ENCODE results near the gene INSR. TPM values are rescaled to one million over a fixed set of nuclear protein-coding genes. Genes with fewer than 3 reads are reported as not detected.
"Not testable (repeated sequence)": the region's sequence is repeated elsewhere in the genome, so short reads cannot be mapped to it uniquely, and the experiment has no call there.

The INSR gene
- total RNA-seq, 4 donors from 2014 or later: 125 to 191 (median 167) TPM

GRCh38 chr19:7236153-7236552, 58.1 kb downstream of the INSR start:
- DNase-seq: no peak
- H3K4me1 ChIP-seq: no peaks in the 10 kb centered on the region
- H3K4me3 ChIP-seq: no peak overlapping the region
- TF ChIP-seq CTCF (IDR thresholded peaks at IDR 0.05): no peak
- no peak for TF ChIP-seq POLR2A (IDR thresholded peaks at IDR 0.05)
- no peaks in the 10 kb centered on the region for H3K27me3 ChIP-seq
- no peak overlapping the region for H3K27ac ChIP-seq
- H3K36me3 ChIP-seq: no peaks in the 10 kb centered on the region
- H3K9me3 ChIP-seq: no peaks in the 10 kb centered on the region

- no peak for DNase-seq
- Histone ChIP-seq H3K36me3 (no peaks in the 10 kb centered on the region), H3K27me3 (no peaks in the 10 kb centered on the region), H3K9me3 (no peaks in the 10 kb centered on the region), H3K4me1 (no peaks in the 10 kb centered on the region), H3K4me3 (no peak overlapping the region), H3K27ac (no peak overlapping the region)
- no peak for TF ChIP-seq POLR2A (IDR thresholded peaks at IDR 0.05)
- TF ChIP-seq CTCF (IDR thresholded peaks at IDR 0.05): no peak
Measured at GRCh38 chr19:7230826-7231225, 63.4 kb downstream of the INSR start.

GRCh38 chr19:7229735-7230134, 64.5 kb downstream of the INSR start:
- no peak for DNase-seq
- no peaks in the 10 kb centered on the region for H3K9me3 ChIP-seq
- H3K36me3 ChIP-seq: no peaks in the 10 kb centered on the region
- no peaks in the 10 kb centered on the region for H3K27me3 ChIP-seq
- H3K4me3 ChIP-seq: no peak overlapping the region
- TF ChIP-seq POLR2A (IDR thresholded peaks at IDR 0.05): no peak
- TF ChIP-seq CTCF (IDR thresholded peaks at IDR 0.05): no peak
- peaks cover 0 to under 1% (median 0%) of the 10 kb centered on the region in 4 donors for H3K4me1 ChIP-seq
- H3K27ac ChIP-seq: no peak overlapping the region

DNA sequence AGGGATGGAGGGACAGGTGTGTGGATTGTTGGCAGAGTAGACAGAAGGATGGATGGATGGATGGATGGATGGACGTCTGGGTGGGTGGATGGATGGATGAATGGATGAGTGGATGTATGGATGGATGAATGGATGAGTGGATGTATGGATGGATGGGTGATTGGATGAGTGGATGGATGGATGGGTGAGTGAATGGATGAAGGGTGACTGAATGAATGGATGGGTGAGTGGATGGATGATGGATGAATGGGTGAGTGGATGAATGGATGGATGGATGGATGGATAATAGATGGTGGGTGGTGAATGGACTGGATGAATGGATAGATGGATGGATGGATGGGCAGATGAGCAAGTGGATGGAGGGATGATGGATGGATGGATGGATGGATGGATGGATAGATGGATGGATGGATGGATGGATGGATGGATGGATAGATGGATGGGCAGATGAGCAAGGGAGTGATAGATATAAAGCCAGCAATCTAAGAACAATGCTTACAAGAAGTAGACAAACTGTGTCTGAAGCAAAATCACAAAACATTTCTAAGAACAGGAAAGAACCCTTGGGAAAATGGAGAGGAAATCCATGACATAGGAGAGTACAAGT, 65.2 kb downstream of the INSR start:
- no peaks in the 10 kb centered on the region for H3K36me3 ChIP-seq
- H3K4me3 ChIP-seq: no peak overlapping the region
- H3K27ac ChIP-seq: no peak overlapping the region
- TF ChIP-seq POLR2A (IDR thresholded peaks at IDR 0.05) (no peak), CTCF (IDR thresholded peaks at IDR 0.05) (no peak)
- no peak for DNase-seq
- H3K4me1 ChIP-seq: peaks cover 0 to 5% (median 0%) of the 10 kb centered on the region in 4 donors
- no peaks in the 10 kb centered on the region for H3K27me3 ChIP-seq
- H3K9me3 ChIP-seq: no peaks in the 10 kb centered on the region

DNA sequence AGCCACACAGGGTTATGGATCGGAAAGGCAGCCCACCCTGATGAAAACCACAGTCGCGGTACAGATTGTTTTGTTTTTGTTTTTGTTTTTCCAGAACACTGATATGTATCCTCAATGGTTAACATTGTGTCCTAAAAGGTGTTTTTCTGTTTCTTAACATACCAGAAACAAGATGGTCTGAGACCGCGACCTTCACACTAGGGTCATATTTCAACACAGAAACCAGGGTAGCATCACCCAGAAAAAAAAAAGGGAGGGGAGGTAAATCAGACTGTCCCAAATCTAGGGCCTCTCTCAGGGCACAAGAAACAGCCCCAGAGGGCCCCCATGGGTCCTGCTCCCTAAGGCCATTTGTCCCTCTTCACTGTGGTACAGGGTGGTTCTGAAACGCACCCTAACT, 66.5 kb downstream of the INSR start:
- Histone ChIP-seq H3K27ac (no peak overlapping the region), H3K4me1 (peaks cover 0 to 5% (median 0%) of the 10 kb centered on the region in 4 donors), H3K4me3 (no peak overlapping the region)

GRCh38 chr19:7227149-7227548, 67.1 kb downstream of the INSR start:
- not testable (repeated sequence) for H3K4me3 ChIP-seq, H3K27ac ChIP-seq, H3K27me3 ChIP-seq, H3K4me1 ChIP-seq, H3K36me3 ChIP-seq, DNase-seq, H3K9me3 ChIP-seq

More for the DNA sequence above, 66.5 kb downstream of the INSR start:
- Histone ChIP-seq H3K27me3 (no peaks in the 10 kb centered on the region), H3K9me3 (no peaks in the 10 kb centered on the region), H3K36me3 (no peaks in the 10 kb centered on the region)
- TF ChIP-seq CTCF (IDR thresholded peaks at IDR 0.05) (no peak), POLR2A (IDR thresholded peaks at IDR 0.05) (no peak)
- DNase-seq: no peak
